Jurkat, Clone E6-1 (cell line): ENCODE data around the gene TMC6.
A peak's percentile ranks its signal among the peaks of the same experiment; 100 is the strongest.
"Not testable (repeated sequence)": the region's sequence is repeated elsewhere in the genome, so short reads cannot be mapped to it uniquely, and the experiment has no call there.

Experiments
- DNase-seq: peaks from one replicate; pipeline ENCODE4 v3.0.0-alpha.2; 2011; ENCODE audit warnings: low read depth, low spot score
- H3K4me3 ChIP-seq: 2 replicates; pipeline ENCODE4 v1.5.1; 2011; ENCODE audit warnings: mild to moderate bottlenecking, low read length, control low read depth, moderate library complexity

TMC6 gene

DNA sequence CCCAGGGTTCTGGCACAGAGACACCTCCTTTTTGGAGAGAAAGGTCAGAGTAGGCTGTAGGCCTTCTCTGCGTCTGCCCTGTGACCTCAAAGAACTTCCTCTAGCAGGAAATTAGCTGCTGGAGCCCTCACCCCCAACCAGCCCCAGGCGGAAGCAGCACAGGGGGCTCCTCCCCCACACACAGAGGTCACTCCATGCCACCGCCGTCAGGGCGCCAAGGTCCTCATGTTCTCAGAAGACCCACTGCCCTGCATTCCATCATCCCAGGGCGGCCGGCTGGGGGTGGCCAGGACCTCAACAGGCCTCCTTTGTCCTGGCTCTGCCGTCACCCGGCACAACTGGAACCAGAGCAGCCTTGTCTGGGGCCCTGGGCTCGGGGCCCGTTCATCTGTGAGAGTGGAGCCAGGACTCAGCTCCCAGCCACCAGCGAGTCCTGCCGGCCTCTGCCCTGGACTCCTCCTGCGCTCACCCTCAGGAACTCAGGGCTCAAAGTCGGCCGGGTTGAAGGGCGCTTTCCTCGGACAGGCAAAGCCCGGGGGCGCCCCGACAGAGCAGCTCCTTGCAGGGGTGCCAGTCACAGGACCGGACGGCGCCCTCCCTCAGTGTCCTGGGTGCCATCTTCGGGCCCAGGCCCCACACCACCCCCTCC is 1.2 kb downstream of the TMC6 start:
- DNase-seq, result no peak
- peak overlapping the region; percentile 85 for H3K4me3 ChIP-seq

DNA sequence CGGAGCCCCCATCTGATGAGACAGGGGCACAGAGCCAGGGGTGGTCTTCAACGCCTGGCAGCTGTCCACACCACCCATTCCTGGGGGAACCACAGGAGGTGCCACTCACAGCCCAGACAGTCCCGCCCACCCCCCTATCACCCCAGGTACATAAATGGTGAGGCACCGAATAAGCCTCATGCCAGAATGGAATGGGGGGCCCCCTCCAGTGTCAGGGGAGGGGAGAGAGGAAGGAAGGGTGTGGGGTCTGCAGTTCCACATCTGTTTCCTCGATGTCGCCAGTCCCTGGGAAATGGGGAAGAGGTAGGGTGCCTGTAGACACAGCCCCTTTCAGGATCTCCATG is 1.7 kb downstream of the TMC6 start:
- no peak for DNase-seq
- H3K4me3 ChIP-seq, result peak overlapping the region; percentile 85

DNA sequence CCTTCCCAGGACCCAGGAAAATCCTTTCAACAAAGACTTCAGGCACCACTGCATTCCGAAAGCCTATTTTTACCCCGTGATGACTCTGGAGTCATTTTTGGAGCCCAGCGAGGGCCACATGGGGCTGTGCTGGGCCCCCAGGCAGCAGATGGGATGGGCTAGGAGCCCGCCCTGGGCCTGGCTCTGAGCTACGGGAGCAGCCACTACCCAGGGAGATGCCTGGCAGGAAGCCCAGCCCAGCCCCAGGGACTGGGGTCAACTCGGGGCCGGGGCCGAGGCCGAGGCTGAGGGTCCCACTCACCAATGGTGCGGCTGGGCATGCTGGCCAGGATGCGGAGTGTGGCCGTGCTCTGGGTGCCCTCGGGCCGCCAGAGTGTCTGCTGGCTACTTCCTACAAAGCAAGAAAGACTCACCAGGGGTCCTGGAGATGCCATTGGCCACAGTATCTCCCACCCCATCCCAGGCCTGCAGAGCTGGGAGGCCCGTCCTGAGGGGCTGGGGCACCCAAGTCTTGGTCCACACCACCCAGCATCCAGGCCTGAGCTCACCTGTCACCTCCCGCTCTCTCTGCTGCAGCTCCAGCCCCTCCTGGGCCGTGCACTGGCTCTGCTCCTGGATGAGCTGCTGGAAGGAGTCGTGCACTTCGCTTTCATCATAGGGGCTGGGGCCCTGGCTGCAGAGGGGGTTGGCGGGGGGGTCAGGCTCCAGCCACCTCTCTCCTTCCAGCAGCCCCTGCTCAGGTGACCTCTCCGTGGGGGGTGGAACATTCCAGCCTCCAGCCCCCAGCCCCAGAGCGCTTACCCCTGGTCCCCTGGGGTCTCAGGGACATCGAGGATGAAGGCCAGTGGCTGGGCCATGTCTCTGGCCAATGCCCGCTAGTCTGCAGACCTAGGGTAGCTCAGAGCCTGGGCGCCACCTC is 2.3 kb downstream of the TMC6 start:
- H3K4me3 ChIP-seq, result no peak overlapping the region
- DNase-seq, result no peak

DNA sequence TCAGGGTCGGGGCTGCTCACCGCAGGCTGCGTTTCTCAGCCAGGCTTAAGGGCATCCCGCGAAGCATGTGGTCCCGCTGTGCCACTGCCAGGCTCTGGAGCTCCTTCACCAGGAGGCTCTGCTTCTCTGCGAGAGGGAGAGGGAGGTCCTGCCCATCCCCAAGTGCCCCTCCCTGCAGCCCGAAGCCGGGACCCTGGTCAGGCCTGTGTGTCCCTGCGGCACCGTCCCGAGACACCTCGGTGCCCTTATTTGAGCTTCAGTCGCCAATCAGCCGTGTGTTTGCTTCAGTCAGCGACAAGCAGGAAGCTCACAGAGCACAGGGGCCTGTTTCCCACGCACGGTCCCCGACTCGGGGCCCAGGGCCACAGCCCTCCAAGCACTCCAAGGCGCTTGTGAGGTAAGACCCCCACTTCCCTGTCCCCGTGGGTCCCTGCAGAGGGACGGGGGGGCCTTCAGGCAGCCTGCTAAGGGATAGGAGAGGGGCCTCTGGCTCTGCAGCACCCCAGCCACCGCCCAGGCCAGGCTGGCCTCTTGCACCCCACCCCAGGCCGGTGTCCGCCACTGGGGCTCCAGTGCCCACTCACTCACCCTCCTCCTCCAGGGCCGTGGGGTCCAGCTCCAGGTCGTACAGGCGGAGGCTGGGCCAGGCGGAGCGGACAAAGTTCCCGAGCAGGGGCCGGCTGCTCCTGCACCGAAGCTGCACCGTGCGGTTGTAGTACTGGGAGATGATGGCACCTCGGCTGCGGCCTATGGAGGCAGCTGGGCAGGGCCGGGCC is 3.2 kb downstream of the TMC6 start:
- no peak overlapping the region for H3K4me3 ChIP-seq
- DNase-seq, result no peak

DNA sequence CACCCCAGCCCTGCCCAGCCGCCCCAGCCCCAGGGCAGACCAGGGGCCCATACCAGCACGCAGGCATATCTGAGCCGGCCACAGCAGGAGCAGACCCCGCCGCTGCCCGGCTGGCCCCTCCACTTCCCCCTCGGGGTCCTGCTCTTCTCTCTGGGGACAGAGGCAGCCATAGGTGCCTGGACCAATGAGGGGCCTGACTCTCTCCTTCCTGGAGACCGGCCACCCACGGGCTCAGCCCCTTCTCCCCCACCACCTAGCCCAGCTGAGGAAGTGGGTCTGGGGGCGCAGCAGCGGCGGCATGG is 3.8 kb downstream of the TMC6 start:
- H3K4me3 ChIP-seq, result no peak overlapping the region

DNA sequence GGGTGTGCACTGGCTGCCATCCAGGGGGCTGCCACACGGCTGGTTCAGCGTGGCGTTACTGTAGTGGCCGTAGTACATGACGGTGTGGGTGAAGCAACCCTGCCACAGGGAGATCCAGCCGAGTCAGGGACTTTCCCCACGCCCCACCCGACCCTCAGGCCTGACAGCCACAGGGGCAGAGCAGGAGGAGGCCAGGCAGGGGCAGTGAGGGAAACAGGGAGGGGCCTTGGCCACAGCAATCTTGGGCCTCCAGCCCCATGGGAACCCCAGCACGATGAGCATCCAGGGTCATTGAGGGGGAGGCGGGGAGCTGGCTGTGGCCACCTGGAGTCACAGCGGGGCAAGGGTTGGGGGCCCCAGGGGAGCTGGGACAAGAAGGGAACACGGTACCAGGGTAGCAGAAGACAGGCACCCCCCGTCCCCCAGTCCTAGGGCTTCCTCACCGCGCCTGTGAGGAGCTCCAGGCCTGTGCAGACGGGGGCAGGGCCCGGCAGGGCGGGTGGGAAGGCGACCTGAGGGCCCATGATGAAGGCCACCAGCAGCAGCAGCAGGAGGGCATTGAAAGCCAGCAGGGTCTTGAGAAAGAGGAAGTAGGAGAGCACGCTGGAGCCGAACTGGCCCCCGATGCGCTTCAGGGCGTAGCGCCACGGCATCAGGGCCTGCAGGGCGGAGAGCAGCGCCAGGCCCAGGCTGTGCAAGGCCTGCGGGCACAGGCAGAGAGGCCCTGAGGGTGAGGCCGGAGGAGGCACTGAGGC is 4.3 kb downstream of the TMC6 start:
- DNase-seq, result no peak

More for the DNA sequence above, 3.8 kb downstream of the TMC6 start:
- DNase-seq, result no peak

DNA sequence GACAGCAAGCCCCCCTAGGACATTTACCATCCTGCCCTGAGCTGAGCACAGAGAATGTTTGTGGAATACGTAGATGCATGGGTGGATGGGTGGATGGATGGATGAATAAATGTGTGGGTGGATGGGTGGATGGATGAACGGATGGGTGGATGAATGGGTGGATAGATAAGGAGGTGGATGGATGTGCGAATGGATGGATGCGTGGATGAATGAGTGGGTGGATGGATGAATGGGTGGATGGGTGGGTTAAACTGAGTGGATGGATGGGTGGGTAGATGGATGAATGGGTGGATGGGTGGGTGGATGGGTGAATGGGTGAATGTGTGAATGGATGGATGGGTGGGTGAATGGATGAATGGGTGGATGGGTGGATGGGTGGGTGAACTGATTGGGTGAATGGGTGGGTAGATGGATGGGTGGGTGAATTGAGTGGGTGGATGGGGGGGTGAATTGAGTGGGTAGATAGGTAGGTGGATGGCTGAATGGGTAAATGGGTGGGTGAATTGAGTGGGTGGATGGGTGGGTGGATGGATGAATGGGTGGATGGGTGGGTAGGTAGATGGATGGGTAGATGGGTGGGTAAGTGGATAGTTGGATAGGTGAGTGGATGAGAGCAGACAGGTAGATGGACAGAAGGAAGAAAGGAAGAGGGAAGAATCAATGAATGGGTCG is 5.2 kb downstream of the TMC6 start:
- no peak for DNase-seq
- no peak overlapping the region for H3K4me3 ChIP-seq

More for the DNA sequence above, 4.3 kb downstream of the TMC6 start:
- no peak overlapping the region for H3K4me3 ChIP-seq

DNA sequence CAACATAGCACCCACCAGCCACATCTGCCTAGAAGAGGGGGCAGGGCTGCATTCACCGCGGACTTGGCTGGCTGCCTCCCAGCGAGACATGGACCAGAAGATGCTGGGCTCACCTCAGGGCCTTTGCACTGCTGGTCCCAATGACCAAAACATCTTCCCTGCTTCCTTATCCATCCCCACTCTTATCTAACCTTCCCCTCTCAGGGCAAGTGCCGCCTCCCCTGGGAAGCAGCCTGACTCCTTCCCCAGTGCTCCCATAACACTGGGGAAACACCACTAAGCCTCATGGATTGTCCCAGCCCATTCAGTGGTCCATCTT is 5.7 kb downstream of the TMC6 start:
- DNase-seq, result no peak
- no peak overlapping the region for H3K4me3 ChIP-seq

DNA sequence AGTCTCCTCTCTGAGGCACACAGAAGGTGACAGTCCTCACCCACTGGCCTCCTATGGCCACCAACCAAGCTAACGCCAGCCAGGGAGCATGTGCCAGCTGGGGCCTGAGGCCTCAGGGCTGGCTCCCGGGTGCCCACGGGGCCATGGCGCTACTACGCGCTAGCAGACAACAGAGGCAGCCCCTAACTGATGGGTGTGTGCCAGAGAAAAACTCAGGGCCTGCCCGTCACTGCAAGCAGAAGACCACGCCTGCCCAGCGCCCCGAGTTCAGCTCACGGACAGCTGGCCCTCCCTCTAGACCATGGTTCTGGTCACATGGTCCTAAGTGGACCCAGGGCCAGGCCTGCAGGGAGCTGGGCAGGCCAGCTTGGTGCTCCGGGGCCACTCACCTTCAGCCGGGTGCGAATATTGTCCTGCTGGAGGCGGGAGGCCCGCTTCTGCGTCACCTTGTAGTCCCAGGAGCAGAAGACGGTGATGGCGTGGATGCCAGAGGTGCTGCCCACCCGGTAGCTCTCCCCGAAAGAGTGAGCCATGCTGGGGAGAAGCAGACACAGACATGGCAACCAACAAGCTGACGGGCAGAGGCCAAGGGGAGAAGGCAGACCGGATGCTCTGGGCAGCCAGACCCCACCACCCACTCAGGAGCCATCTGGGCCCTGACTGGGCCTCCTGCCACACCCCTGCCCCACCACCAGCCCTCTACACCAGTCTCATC is 6.2 kb downstream of the TMC6 start:
- no peak for DNase-seq
- no peak overlapping the region for H3K4me3 ChIP-seq

DNA sequence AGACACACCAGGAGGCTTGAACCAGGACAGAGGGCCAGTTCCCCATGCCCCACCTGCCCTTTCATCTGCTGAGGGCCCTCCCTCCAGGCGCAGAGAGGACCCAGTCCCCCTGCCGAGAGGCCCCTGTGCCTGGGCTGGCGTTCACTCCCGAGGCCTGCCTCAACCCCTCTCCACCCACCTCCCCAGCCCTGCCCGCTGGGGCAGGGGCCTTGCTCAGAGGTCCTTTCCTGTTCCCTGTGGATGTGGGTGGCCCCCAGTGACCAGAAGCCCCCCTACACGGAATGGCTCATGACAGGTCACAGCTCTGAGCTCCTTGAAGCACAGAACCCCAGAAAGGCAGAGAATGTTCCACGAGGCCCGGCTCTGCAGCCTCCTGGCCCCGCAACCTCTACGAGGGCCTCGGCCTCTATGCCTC is 6.7 kb downstream of the TMC6 start:
- peak overlapping the region; percentile 28 for H3K4me3 ChIP-seq
- no peak for DNase-seq

DNA sequence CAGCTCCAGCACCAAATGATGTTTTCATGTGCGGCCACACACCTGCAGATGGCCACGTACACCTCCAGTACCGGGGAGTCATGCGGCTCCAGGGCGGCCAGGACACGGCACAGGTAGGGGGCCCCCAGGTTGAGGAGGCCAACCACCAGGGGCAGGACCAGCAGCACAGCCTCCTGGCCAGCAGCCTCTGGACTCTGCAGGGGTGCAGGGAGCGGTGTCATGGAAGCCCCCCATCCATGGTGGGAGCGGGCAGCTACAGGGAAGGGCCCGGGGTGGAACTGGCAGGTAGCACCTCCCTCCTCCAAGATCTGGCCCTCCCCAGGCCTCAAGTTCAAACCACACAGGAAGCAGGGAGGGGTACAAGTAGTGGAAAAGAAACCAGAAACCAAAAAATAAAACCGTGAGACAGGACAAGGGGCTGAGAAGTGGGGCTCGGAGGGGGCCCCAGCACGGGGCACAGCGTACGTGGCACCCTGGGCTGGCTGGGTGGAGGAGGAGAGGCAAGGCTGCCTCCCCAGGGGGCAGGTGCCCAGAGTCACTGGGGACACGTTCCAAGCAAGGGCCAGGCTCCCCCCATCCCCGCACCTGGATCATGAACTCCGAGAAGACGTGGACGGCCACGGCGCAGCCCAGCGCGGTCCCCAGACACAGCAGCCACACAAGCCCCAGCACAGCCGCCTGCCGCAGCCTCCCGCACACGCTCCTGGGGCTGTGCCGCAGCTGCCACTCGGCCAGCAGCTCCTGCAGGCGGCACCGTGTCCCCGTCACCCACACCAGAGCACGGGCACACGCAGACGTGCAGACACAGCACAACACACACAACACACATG is 7.4 kb downstream of the TMC6 start:
- peak overlapping the region; percentile 28 for H3K4me3 ChIP-seq
- DNase-seq, result peak; percentile 68

DNA sequence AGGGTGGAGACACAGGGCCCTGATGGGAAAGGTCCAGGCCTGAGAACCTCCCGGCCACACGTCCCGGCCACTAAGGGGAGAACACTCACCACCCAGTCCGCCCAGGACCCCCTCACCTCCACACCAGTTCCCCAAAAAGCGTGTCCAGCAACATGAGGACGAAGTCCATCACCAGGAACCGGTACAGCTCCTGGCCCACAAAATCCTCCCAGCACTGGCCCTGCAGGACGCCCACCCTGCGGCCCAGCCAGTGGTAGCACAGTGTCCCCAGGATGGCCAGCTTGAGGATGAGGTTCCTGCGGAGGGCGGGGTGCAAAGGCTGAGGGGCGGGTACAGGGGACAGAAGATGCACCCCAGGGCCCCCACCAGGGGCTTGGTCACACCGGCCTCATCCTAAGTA is 8.0 kb downstream of the TMC6 start:
- DNase-seq, result no peak
- H3K4me3 ChIP-seq, result no peak overlapping the region

DNA sequence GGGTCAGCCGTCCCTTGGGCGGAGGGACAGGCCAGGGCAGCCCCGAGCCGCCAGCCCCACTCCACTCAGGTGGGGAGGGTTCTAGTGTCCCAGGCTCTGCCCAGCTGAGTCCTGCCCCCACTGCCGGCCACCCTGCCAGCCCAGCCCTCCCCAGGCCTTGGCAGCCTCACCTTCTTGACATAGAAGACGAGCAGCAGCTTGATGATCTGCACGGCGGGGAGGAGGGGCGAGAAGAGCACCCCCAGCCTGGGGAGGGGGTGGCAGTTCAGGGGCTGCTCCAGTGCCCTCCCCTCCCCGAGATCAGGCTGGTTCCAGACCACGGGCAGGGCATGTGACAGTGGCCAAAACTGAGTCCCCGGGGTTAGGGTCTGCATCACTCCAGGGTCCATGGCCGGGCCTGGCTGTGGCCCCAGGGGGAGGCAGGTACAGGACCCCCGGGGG is 9.7 kb downstream of the TMC6 start:
- DNase-seq, result no peak
- no peak overlapping the region for H3K4me3 ChIP-seq

DNA sequence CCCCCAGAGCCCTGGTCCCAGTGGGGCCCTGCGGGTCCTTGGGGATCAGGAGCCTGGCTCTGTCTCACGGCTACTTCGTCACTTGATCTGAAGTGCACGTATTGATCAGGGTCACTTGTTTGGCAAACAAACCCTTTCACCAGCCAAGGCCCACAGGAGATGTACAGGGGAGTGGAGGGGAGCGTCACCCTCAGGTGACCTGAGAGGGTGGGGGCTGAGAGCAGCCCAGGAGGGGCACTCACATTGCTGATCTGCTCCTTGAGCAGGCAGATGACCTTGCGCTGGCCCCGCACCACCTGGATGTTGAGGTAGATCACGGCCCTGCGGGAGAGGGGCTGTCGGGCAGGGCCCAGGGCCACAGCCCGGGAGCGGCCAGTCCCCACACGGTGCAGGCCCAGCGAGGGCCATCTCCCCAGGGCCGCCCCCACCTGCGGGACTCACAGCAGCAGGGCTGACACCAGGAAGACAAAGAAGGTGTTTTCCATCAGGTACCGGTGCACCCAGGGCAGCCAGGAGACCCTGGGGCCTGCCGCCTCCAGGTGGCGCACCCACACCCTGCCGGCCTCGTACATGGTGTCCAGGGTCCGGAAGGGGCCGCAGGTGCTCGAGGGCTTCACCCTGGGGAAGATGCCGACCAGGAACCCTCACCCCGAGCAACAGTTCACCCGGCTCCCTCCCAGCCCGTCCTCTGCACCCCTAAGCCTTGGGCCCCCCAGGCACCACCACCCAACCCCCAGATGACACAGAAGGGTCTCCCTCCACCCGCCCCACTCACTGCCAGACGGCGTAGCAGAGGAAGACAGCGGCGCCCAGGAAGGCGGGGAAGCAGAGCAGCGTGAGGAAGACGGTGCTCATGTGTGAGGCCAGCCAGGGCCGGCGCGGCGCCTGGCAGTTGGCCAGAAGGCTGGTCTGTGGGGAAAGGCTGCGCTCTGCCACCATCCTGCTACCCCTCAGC is 11.3 kb downstream of the TMC6 start:
- H3K4me3 ChIP-seq, result no peak overlapping the region
- DNase-seq, result no peak

DNA sequence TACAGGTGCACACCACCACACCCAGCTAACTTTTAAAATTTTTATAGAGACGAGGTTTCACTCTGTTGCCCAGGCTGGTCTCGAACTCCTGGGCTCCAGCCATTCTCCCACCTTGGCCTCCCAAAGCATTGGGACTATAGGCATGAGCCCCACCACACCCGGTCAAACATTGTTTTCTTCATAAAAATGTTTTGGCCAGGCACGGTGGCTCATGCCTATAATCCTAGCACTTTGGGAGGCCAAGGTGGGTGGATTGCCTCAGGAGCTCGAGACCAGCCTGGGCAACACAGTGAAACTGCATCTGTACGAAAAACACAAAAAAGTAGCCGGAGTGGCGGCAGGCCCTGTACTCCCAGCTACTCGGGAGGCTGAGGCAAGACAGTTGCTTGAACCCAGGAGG is 12.1 kb downstream of the TMC6 start:
- DNase-seq, result no peak
- H3K4me3 ChIP-seq, result no peak overlapping the region

DNA sequence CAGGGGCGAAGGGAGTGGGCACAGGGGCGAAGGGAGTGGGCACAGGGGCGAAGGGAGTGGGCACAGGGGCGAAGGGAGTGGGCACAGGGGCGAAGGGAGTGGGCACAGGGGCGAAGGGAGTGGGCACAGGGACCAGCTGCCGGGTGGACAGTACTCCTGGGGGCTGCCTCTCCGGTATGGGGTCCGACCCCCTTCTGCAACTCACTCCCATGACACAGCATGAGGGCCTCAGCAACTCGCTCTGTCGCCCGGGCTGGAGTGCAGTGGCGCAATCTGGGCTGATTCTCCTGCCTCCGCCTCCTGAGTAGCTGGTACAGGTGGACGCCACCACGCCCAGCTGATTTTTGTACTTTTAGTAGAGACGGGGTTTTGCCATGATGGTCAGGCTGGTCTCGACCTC is 12.8 kb downstream of the TMC6 start:
- not testable (repeated sequence) for DNase-seq, H3K4me3 ChIP-seq
